ENCODE measurements around the gene PPP2CA.

- TF ChIP-seq POLR2A (IDR thresholded peaks at IDR 0.05; ENCODE audit: low read length), result no peak
- TF ChIP-seq GATA1 (IDR thresholded peaks at IDR 0.05; ENCODE audit: low read depth, low read length), result no peak
Observed at GRCh38 chr5:134153657-134154056, 72.2 kb downstream of the PPP2CA start.
